H1 (cell line): ENCODE measurements around the gene TMEM174. TPM values are rescaled to one million over a fixed set of nuclear protein-coding genes. Genes with fewer than 3 reads are reported as not detected.

ENCODE experiments used
- EP300 ChIP-seq, 2 experiments: IDR thresholded peaks; 1 replicate in 1 of 2; 2 replicates in 1 of 2; pipeline ENCODE4 v1.6.1; 2011 to 2012; ENCODE audit warnings: low read depth in 2 of 2, low read length in 2 of 2, mild to moderate bottlenecking in 2 of 2, borderline replicate concordance in 1 of 2, inconsistent platforms in 1 of 2, moderate library complexity in 1 of 2
- JUND ChIP-seq: IDR thresholded peaks from 2 replicates; pipeline ENCODE4 v1.6.1; 2011; ENCODE audit warnings: mild to moderate bottlenecking, improper control_type of control experiment, low read length
- SIRT6 ChIP-seq: IDR thresholded peaks from one replicate; pipeline ENCODE4 v1.7.1; 2012; ENCODE audit warnings: low read length, inconsistent platforms
- polyA plus RNA-seq, 7 experiments: library from polyadenylated mRNA; depleted of rRNA in 3 of 7; stranded (reverse) in 5 of 7; unstranded in 2 of 7; fragments of >200 nt in 5 of 7; fragments of 200-250 nt in 2 of 7; gene quantifications; 1 replicate in 5 of 7; 2 replicates in 1 of 7; 4 replicates in 1 of 7; pipeline versions ENCODE4 v1.2.1 to v1.2.3, GENCODE V29; 2011 to 2013; ENCODE audit warnings: missing spikeins in 2 of 7, mixed read lengths in 2 of 7
- total RNA-seq: library from RNA; stranded (reverse); fragmentation: NEBNext Ultra II Directional; extraction: Animal tissue kit (Norgen Biotek cat#: 25700); gene quantifications from 2 replicates; pipeline ENCODE4 v1.2.1, GENCODE V29; 2021

Gene TMEM174
- total and polyA plus RNA-seq, 2 of the 8 experiments (the other 6 are each of a cell fraction or from before 2014, with no cell fraction given) = not detected

DNA sequence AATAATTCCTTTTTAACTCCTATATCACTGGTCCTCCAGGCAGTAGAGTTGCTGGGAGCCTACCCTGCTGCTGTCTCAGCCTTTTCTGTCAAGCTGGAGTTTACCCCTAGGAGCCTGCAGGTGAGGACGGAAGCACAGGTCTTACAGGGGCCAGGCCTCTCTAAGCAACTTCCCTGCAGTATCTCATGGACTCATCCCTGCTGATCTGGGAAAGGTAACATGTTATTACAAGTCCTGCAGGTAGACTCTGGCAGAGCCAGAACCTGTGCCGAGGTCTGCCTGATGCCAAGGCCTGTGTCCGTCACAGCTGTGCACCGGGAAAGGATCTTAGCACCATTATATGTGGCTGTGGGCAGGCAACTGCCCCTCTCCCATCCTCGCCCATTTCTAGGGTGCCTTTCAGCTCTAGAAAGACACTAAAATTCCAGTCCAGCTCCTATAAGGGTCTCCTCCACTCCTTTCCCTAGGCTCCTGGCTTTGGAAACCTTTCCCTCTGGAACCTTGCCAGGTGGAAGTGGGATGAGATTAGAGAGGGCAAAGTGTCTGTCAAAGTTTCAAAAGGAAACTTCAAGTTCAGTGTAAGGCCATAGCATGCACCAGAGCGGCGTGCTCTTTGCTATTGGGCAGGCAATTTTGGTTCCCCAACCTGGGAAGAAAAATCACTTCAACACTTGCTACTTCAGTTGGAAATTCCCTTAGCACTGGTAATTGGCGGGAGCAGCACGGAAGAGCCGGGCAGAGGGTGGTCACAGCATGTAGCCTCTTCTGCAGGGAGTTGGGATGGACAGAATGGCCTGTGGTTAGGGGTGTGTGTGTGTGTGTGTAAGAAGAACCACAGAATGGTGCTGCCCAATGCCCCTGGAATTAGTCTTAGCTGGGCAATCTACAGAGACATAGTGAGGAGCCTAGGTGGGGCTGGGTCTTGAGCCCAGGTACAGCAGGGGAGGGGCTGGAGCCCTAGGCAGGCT lies 35.1 kb upstream of the TMEM174 start (continued):
- TF ChIP-seq SIRT6 = no peak
- no peak for TF ChIP-seq EP300 (IDR thresholded peaks at IDR 0.05; ENCODE audit: borderline replicate concordance in 1 of 2, low read depth in 2 of 2, low read length in 2 of 2)
- TF ChIP-seq JUND = no peak
